HG03565 (cell line): Measurements from ENCODE around the gene FIS1.
A peak's percentile ranks its signal among the peaks of the same experiment; 100 is the strongest.
"Not testable (repeated sequence)": the region's sequence is repeated elsewhere in the genome, so short reads cannot be mapped to it uniquely, and the experiment has no call there.

Experiments
- ATAC-seq: cut with Tn5 transposase; IDR thresholded peaks from one replicate; pipeline ENCODE4 v1.9.1; 2021; ENCODE audit warnings: mild to moderate bottlenecking, moderate library complexity; ENCODE audit not compliant: unreplicated experiment

Gene FIS1

GRCh38 chr7:101244375-101245146 is at the start of gene FIS1:
Gene FIS1 (minus strand): TSS chr7:101245081. CDS start chr7:101245004, 77 bp downstream.
- ATAC-seq, result peak; percentile 75

GRCh38 chr7:101294039-101294831 is 49.4 kb upstream of the FIS1 start:
- no peak for ATAC-seq

GRCh38 chr7:101293069-101294021 is 48.5 kb upstream of the FIS1 start:
- ATAC-seq, result not testable (repeated sequence)

DNA sequence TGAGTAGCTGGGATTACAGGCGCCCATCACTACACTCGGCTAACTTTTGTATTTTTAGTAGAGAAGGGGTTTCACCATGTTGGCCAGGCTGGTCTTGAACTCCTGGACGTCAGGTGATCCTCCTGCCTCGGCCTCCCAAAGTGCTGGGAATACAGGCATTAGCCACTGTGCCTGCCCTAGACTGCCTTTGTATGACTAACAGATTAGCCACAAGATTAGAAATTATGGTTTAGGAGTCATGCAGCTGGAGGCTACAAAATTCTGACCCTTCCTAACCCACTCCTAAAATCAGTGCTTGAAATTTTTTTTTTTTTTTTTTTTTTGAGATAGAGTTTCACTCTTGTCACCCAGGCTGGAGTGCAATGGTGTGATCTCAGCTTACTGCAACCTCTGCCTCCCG is 47.7 kb upstream of the FIS1 start:
- not testable (repeated sequence) for ATAC-seq

GRCh38 chr7:101290186-101291037 is 45.5 kb upstream of the FIS1 start:
- ATAC-seq, result not testable (repeated sequence)

DNA sequence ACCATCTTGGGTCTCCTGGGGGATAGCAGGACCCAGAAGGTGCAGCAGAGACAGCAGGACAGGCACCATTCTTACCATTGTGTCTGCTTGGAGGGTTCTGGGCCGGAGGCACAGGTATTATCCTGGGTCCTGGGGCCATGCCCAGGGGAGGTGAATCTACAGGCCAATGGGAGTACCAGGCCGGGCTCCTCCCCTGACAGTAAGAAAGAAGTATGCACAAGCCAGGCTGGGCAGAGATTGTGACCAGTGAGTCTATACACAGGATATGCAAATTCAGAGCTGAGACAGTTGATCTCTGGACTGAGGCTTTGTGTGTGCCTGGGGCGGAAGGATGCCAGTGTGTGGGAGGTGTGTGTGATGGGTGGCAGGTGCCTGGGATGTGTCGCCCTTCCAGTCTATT is 44.8 kb upstream of the FIS1 start:
- peak; percentile 48 for ATAC-seq

DNA sequence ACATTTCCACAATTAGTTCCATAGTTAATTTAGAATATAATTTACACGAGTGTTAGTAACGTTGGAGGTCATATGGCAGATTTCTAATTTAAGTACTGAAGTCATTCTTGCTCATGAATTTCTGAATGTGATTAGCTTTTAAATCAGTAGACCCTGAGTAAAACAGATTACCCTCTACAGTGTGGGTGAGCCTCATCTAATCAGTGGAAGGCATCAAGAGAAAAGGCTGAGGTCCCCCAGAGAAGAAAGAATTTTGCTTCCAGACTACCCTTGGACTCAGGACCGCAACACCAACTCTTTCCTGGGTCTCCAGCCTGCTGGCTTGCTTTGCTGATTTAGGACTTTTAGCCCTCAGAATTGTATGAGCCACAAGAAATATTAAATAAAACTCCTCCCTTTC is 43.6 kb upstream of the FIS1 start:
- no peak for ATAC-seq

DNA sequence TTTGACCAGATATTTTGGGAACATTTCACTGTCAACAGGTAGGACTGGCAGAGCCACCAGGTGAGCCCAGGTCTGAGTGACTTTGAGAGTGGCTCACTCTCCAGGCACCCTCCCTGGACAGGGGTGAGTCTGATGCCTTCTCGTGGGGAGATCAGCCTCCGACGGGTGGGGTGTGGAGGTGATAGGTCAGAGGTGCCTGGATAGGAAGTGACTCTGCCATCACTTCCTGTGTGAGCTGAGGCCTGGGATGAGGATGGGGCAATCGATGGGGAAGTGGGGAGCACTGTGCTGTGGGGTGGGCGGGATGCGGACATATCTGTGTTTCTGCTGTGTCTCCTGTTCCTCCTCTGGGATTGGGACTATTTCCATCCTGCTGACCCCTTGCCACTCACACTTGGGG is 42.2 kb upstream of the FIS1 start:
- ATAC-seq, result no peak

DNA sequence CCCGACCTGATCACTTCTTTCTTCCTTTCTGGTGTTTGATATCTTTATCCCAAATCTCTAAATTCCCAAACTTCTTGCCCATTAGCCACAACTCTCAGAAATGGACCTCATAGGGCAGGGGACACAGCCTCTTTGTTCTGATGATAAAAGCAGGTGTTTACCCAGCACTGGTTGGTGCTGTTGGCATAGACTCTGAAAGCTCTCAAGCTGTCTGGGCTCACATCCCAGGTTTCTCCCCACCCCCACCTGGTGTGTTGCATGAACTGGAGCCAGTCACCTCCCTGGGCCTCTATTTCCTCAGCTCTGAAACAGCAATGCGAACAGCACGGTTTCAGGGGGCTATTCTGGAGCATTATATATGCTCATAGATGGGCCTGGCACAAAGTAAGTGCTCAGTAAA is 41.0 kb upstream of the FIS1 start:
- not testable (repeated sequence) for ATAC-seq

GRCh38 chr7:101285171-101285570 is 40.3 kb upstream of the FIS1 start:
- ATAC-seq, result no peak

DNA sequence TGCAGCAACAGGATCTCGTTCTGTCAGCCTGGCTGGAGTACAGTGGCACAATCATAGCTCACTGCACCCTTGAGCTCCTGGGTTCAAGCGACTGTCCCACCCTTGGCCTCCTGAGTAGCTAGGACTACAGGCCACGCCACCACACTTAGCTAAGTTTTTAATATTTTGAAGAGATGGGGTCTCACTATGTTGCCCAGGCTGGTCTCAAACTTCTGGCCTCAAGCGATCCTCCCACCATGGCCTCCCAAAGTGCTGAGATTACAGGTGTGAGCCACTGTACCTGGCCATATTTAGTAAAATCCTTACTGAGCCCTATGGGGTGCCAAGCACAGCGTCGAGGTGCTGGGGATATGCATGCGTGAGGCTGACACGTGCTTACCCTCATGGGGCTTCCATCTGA is 36.0 kb upstream of the FIS1 start:
- not testable (repeated sequence) for ATAC-seq

- no peak for ATAC-seq
Measured at GRCh38 chr7:101278461-101279292, 33.8 kb upstream of the FIS1 start.

DNA sequence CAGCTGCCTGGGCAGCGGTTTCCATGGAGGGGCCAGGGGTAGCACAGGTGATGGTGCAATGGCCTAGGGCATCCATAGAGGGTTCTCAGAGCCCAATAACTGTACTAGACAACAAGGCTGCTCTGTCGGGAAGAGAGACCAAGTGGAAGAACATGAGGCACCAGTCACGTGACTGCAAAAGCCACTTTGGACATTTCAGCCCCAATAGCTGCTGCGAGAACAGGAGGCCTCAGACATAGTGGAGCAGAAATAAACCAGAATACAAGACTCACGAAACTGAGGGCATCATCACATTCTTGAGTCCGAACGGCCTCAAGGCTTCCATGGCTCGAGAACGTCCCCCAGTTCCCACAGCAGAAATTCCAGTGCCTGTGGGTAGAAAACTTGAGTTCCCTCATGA is 32.3 kb upstream of the FIS1 start:
- no peak for ATAC-seq

DNA sequence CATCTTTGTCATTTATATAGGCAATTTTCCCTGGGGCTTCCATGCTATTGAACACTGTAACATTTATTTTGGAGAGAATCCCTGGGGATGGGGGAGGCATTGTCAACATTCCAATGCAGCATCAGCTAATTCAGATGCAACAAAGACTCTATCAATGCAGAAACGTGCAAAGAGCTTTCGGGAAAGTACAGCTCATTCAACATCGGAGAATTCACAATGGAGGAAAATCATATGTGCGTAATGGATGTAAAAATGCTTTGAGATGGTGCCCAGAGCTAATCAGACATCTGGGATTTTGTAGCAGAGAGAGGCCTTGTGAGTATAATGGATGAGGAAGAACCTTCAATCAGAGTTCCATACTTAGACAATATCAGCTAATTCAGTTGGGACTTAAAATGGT is 28.3 kb upstream of the FIS1 start:
- ATAC-seq, result no peak

- ATAC-seq, result no peak
Measured at GRCh38 chr7:101271021-101271420, 26.1 kb upstream of the FIS1 start.

- ATAC-seq, result no peak
Measured at GRCh38 chr7:101269664-101270063, 24.8 kb upstream of the FIS1 start.

DNA sequence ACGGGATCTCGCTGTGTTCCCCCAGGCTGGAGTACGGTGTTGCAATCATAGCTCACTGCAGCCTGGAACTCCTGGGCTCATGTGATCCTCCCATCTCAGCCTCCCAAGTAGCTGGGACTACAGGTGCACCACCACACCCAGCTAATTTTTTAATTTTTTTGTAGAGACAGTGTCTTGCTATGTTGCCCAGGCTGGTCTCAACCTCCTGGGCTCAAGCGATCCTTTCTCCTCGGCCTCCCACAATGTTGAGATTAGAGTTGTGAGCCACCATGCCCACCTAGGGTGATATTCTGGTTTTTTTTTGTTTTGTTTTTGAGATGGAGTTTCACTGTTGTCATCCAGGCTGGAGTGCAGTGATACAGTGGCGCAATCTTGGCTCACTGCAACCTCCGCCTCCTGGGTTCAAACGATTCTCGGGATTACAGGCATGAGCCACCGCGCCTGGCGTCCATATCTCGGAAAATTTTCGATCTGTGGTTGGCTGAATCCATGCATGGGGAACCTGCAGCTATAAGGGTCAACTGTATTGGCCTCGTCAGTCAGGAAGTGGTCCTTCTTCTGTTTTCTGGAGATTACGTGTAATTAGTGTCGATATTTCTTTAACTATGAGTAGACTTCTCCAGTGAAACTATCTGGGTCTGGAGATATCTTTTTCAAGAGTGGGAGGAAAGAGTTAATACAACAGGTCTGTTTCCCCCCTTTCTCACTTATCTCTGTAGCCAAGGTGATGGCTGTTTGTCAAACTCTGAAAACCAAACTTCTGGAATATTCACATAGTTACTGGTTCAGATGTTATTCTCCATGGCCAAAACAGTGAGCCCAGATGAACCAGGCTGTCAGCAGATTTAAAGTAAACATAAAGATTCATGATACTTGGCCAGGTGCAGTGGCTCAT is 21.0 kb upstream of the FIS1 start:
- no peak for ATAC-seq

DNA sequence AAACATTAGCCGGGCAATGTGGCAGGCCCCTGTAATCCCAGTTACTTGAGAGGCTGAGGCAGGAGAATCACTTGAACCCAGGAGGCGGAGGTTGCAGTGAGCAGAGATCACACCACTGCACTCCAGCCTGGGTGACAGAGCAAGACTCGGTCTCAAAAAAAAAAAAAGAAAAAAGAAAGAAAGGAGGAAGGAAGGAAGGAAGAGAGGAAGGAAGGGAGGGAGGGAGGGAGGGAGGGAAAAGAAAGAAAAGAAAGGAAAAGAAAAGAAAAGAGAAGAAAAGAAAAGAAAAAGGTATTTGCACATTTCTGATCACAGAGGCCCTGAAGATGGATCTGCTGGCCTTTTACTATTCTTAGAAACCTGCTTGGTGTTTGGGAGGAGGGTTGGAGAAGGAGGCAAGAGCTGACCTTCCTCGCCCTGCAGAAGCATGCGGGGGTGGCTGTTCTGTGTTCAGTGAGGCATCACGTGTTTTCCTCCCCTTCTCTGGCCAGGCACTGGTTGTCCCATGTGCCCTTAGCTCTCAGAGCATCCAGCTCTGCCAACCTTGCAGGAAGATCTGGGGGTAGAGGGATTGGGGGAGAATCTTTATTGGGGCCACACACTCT is 19.3 kb upstream of the FIS1 start:
- not testable (repeated sequence) for ATAC-seq
